MM.1S (cell line): ENCODE results near the gene ESR2.

Experiments
- CTCF ChIP-seq: fragments of 300-600 bp; sonication (generic); IDR thresholded peaks from 2 replicates; pipeline ENCODE4 v1.5.1; 2016; ENCODE audit warnings: antibody characterized with exemption, low read length, mixed read lengths
- EZH2phosphoT487 ChIP-seq: fragments of 300-600 bp; sonication (generic); IDR thresholded peaks from 2 replicates; pipeline ENCODE4 v1.6.1; 2018; ENCODE audit warnings: antibody characterized with exemption, low read length

DNA sequence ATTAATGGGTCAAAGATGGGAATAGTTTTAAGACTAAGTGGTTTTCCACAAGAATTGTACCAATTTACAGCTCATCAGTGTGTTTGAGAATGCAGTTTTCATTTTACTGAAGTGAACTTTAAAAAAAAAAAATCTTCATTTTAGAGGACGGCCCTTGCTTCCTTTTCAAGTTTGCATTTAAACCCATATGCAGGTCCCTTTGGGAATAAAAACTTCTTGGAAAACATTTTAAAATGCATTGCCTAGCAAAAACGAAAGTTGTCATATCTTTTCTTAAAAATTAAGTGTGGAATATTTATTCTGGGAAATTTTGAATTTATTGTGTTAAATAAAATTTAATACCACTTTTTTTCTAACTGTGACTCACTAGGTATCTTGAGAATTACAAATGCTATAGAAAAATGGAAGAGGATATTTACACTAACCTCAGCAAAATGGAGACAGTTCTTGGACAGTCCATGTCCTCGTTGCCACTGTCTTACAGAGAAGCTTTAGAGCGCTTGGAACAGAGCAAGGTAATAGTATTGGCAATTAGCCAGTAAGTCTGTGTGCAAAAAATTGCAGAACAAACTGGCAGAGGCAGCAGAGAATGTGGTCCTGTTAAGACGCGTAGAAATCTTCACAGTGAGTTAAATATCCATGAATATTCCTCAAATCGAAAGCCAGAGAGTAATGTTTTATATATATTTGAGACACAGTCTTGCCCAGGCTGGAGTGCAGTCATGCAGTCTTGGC is 231.6 kb downstream of the ESR2 start:
- TF ChIP-seq CTCF (no peak), EZH2phosphoT487 (no peak)
